SK-N-SH treated with all-trans-retinoic acid at 6 μM for 48 hours (cell line): ENCODE results near the gene URI1.

ENCODE experiments used
- ATAC-seq: fragments of 200-7000 bp; cut with Tn5 transposase; 3 replicates; pipeline ENCODE4 v1.9.1; 2020; ENCODE audit warnings: mild to moderate bottlenecking, moderate library complexity
- ARNTL ChIP-seq: fragments of 450-650 bp; formaldehyde crosslinking; IDR thresholded peaks from 2 replicates; pipeline ENCODE4 v1.5.0; 2020; ENCODE audit warnings: low read depth, mild to moderate bottlenecking, moderate library complexity, borderline replicate concordance
- BACH2 ChIP-seq: fragments of 250-450 bp; sonication (Bioruptor Pico); IDR thresholded peaks from 2 replicates; pipeline ENCODE4 v1.9.0; 2021; ENCODE audit warnings: mild to moderate bottlenecking, borderline replicate concordance
- CREB5 ChIP-seq: fragments of 250-450 bp; sonication (Bioruptor Pico); IDR thresholded peaks from 2 replicates; pipeline ENCODE4 v1.5.1; 2020; ENCODE audit warnings: low read depth, mild to moderate bottlenecking, moderate library complexity
- CSDC2 ChIP-seq: fragments of 250-450 bp; sonication (Bioruptor Pico); IDR thresholded peaks from 2 replicates; pipeline ENCODE4 v1.5.0; 2020; ENCODE audit warnings: mild to moderate bottlenecking, moderate library complexity
- ESRRG ChIP-seq: fragments of 250-450 bp; sonication (Bioruptor Pico); IDR thresholded peaks from 2 replicates; pipeline ENCODE4 v1.6.1; 2021; ENCODE audit warnings: mild to moderate bottlenecking
- GLIS3 ChIP-seq: fragments of 250-450 bp; sonication (Bioruptor Pico); IDR thresholded peaks from 2 replicates; pipeline ENCODE4 v1.5.0; 2020; ENCODE audit warnings: mild to moderate bottlenecking, moderate library complexity
- ISL1 ChIP-seq: fragments of 250-450 bp; sonication (Bioruptor Pico); IDR thresholded peaks from 2 replicates; pipeline ENCODE4 v2.1.2; 2022; ENCODE audit warnings: mild to moderate bottlenecking, moderate library complexity
- OSR1 ChIP-seq: fragments of 250-450 bp; sonication (Bioruptor Pico); IDR thresholded peaks from 2 replicates; pipeline ENCODE4 v1.8.0; 2022; ENCODE audit warnings: moderate library complexity, mild to moderate bottlenecking, inconsistent platforms
- PPARA ChIP-seq: fragments of 250-450 bp; sonication (Bioruptor Pico); IDR thresholded peaks from 2 replicates; pipeline ENCODE4 v1.5.0; 2020; ENCODE audit warnings: mild to moderate bottlenecking, borderline replicate concordance
- RARB ChIP-seq: fragments of 250-450 bp; sonication (Bioruptor Pico); IDR thresholded peaks from 2 replicates; pipeline ENCODE4 v1.8.0; 2021; ENCODE audit warnings: mild to moderate bottlenecking, moderate library complexity
- TCF4 ChIP-seq: fragments of 250-450 bp; sonication (Bioruptor Pico); IDR thresholded peaks from 2 replicates; pipeline ENCODE4 v1.8.0; 2021; ENCODE audit warnings: mild to moderate bottlenecking, moderate library complexity, borderline replicate concordance
- TOX ChIP-seq: fragments of 250-450 bp; sonication (Bioruptor Pico); IDR thresholded peaks from 2 replicates; pipeline ENCODE4 v1.8.0; 2021; ENCODE audit warnings: mild to moderate bottlenecking, moderate library complexity, borderline replicate concordance
- TSHZ2 ChIP-seq: fragments of 250-450 bp; sonication (Bioruptor Pico); IDR thresholded peaks from 2 replicates; pipeline ENCODE4 v1.5.0; 2020; ENCODE audit warnings: mild to moderate bottlenecking, moderate library complexity
- ZC3H10 ChIP-seq: fragments of 250-450 bp; sonication (Bioruptor Pico); IDR thresholded peaks from 2 replicates; pipeline ENCODE4 v1.5.1; 2021; ENCODE audit warnings: mild to moderate bottlenecking, moderate library complexity
- ZFP3 ChIP-seq: fragments of 250-450 bp; sonication (Bioruptor Pico); IDR thresholded peaks from 2 replicates; pipeline ENCODE4 v1.5.0; 2020; ENCODE audit warnings: mild to moderate bottlenecking, moderate library complexity
- ZFP30 ChIP-seq: fragments of 450-650 bp; formaldehyde crosslinking; IDR thresholded peaks from 2 replicates; pipeline ENCODE4 v1.5.0; 2022; ENCODE audit warnings: mild to moderate bottlenecking, moderate library complexity
- ZNF565 ChIP-seq: fragments of 450-650 bp; formaldehyde crosslinking; conservative IDR thresholded peaks from 2 replicates; pipeline ENCODE4 v1.5.0; 2020; ENCODE audit warnings: low read depth, mild to moderate bottlenecking, moderate library complexity
- ZNF70 ChIP-seq: fragments of 450-650 bp; formaldehyde crosslinking; IDR thresholded peaks from 2 replicates; pipeline ENCODE4 v1.5.0; 2020; ENCODE audit warnings: mild to moderate bottlenecking, moderate library complexity
- ZNF8 ChIP-seq: fragments of 450-650 bp; formaldehyde crosslinking; IDR thresholded peaks from 2 replicates; pipeline ENCODE4 v1.5.0; 2020; ENCODE audit warnings: mild to moderate bottlenecking, moderate library complexity
- TF ChIP-seq, protein P1 (sequence below): fragments of 250-450 bp; sonication (Bioruptor Pico); IDR thresholded peaks from 2 replicates; pipeline ENCODE4 v1.5.1; 2021; ENCODE audit warnings: mild to moderate bottlenecking, moderate library complexity

Gene URI1

GRCh38 chr19:29927944-29928625 is 14.0 kb upstream of the URI1 start (continued):
- TF ChIP-seq, protein P1, sequence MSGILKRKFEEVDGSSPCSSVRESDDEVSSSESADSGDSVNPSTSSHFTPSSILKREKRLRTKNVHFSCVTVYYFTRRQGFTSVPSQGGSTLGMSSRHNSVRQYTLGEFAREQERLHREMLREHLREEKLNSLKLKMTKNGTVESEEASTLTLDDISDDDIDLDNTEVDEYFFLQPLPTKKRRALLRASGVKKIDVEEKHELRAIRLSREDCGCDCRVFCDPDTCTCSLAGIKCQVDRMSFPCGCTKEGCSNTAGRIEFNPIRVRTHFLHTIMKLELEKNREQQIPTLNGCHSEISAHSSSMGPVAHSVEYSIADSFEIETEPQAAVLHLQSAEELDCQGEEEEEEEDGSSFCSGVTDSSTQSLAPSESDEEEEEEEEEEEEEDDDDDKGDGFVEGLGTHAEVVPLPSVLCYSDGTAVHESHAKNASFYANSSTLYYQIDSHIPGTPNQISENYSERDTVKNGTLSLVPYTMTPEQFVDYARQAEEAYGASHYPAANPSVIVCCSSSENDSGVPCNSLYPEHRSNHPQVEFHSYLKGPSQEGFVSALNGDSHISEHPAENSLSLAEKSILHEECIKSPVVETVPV (CRISPR knock-in tag), result no peak
- TF ChIP-seq ZFP30 (CRISPR knock-in tag), result no peak
- no peak for TF ChIP-seq CSDC2 (CRISPR knock-in tag)
- TF ChIP-seq PPARA (CRISPR knock-in tag), result no peak
- no peak for TF ChIP-seq ZNF8 (CRISPR knock-in tag)
- no peak for TF ChIP-seq ESRRG (CRISPR knock-in tag)
- TF ChIP-seq TOX (CRISPR knock-in tag), result no peak
- no peak for TF ChIP-seq ISL1

GRCh38 chr19:29928831-29929230 is 13.2 kb upstream of the URI1 start:
- ATAC-seq, result no peak
- TF ChIP-seq OSR1 (CRISPR knock-in tag), result no peak
- TF ChIP-seq ZNF8 (CRISPR knock-in tag), result no peak
- no peak for TF ChIP-seq ZC3H10
- TF ChIP-seq RARB (CRISPR knock-in tag), result no peak
- TF ChIP-seq ZNF565 (CRISPR knock-in tag), result no peak
- no peak for TF ChIP-seq ARNTL (CRISPR knock-in tag)
- TF ChIP-seq, protein P1 (CRISPR knock-in tag), result no peak
- TF ChIP-seq CSDC2 (CRISPR knock-in tag), result no peak
- TF ChIP-seq ZFP3 (CRISPR knock-in tag), result no peak
- TF ChIP-seq ISL1, result no peak
- no peak for TF ChIP-seq ESRRG (CRISPR knock-in tag)
- no peak for TF ChIP-seq TOX (CRISPR knock-in tag)
- no peak for TF ChIP-seq ZFP30 (CRISPR knock-in tag)
- no peak for TF ChIP-seq BACH2 (CRISPR knock-in tag)
- TF ChIP-seq GLIS3 (CRISPR knock-in tag), result no peak
- TF ChIP-seq, all 23 proteins: peak for 0

GRCh38 chr19:29934257-29934656 is 7.8 kb upstream of the URI1 start:
- no peak for TF ChIP-seq ZNF70 (CRISPR knock-in tag)
- no peak for TF ChIP-seq ESRRG (CRISPR knock-in tag)
- TF ChIP-seq RARB (CRISPR knock-in tag), result no peak
- TF ChIP-seq ZC3H10, result no peak
- TF ChIP-seq ZNF565 (CRISPR knock-in tag), result no peak
- no peak for TF ChIP-seq ARNTL (CRISPR knock-in tag)
- ATAC-seq, result no peak

DNA sequence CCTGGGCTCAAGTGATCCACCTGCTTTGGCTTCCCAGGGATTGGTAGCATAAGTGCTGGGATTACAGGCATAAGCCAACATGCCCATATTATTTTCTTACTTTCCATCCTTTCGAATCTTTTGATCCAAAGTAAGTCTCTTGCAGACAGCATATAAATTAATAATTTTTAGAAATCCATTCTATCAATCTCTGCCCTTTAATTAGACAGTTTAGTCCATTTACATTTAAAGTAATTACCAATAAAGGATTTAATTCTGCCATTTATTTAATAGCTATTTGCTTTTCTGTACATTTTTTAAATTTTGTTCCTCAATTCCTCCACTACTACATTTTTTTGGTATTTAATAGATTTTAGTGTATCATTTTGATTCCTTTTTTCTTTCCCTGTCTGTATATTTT is 7.3 kb upstream of the URI1 start:
- TF ChIP-seq ZNF565 (CRISPR knock-in tag) (no peak), TOX (CRISPR knock-in tag) (no peak), ZNF70 (CRISPR knock-in tag) (no peak), CREB5 (no peak), TSHZ2 (no peak), RARB (CRISPR knock-in tag) (no peak), TCF4 (CRISPR knock-in tag) (no peak), ZFP30 (CRISPR knock-in tag) (no peak), CSDC2 (CRISPR knock-in tag) (no peak), ISL1 (no peak), OSR1 (CRISPR knock-in tag) (no peak), PPARA (CRISPR knock-in tag) (no peak), ZC3H10 (no peak), ZNF8 (CRISPR knock-in tag) (no peak)
- TF ChIP-seq, all 23 proteins: peak for 0

More for the DNA sequence above, 7.3 kb upstream of the URI1 start:
- no peak for ATAC-seq
